WTC11 (cell line): ENCODE measurements around the gene INTS6L. TPM values are rescaled to one million over a fixed set of nuclear protein-coding genes. Genes with fewer than 3 reads are reported as not detected.
"Not testable (repeated sequence)": the region's sequence is repeated elsewhere in the genome, so short reads cannot be mapped to it uniquely, and the experiment has no call there.

Source experiments
- ATAC-seq: fragments of 200-7000 bp; cut with Tn5 transposase; 2 replicates; pipeline ENCODE4 v1.10.0; 2021; ENCODE audit warnings: mild to moderate bottlenecking, moderate library complexity
- CTCF ChIA-PET: fragments of 300-600 bp; sonication (Branson Sonifier 250); formaldehyde crosslinking; loops from one replicate; lab custom pipeline; 2021; ENCODE audit warnings: antibody characterized with exemption; lab: Charles Lee
- POLR2A ChIA-PET: fragments of 350-600 bp; sonication (Branson Sonifier 250); formaldehyde crosslinking; loops from one replicate; lab custom pipeline; 2021; ENCODE audit warnings: antibody characterized with exemption; lab: Charles Lee
- DNase-seq: peaks from one replicate; pipeline ENCODE4 v3.0.0; 2021; ENCODE audit warnings: low spot score
- H3K27ac Mint-ChIP-seq: 2 replicates; pipeline ENCODE4 v1.8.0; 2021; ENCODE audit warnings: mixed read lengths
- H3K27me3 Mint-ChIP-seq: 2 replicates; pipeline ENCODE4 v1.8.0; 2021; ENCODE audit warnings: low read depth, mild to moderate bottlenecking, moderate library complexity, mixed read lengths
- H3K36me3 Mint-ChIP-seq: 2 replicates; pipeline ENCODE4 v1.8.0; 2021; ENCODE audit warnings: mixed read lengths
- H3K4me1 Mint-ChIP-seq: 2 replicates; pipeline ENCODE4 v1.8.0; 2022; ENCODE audit warnings: mixed read lengths
- H3K4me3 Mint-ChIP-seq: 2 replicates; pipeline ENCODE4 v1.8.0; 2021; ENCODE audit warnings: mild to moderate bottlenecking, moderate library complexity, mixed read lengths
- H3K9me3 Mint-ChIP-seq: 2 replicates; pipeline ENCODE4 v1.8.0; 2021; ENCODE audit warnings: mixed read lengths
- IRF2 ChIP-seq: sonication (generic); formaldehyde crosslinking; IDR thresholded peaks from 2 replicates; pipeline ENCODE4 v1.8.0; 2022; ENCODE audit warnings: low read depth, missing genetic modification reagents, borderline replicate concordance
- JUN ChIP-seq: sonication (generic); formaldehyde crosslinking; IDR thresholded peaks from 2 replicates; pipeline ENCODE4 v1.8.0; 2023; ENCODE audit warnings: mild to moderate bottlenecking, missing genetic modification reagents
- NR1H2 ChIP-seq: sonication (generic); formaldehyde crosslinking; IDR thresholded peaks from 2 replicates; pipeline ENCODE4 v1.9.0; 2021; ENCODE audit warnings: mild to moderate bottlenecking, moderate library complexity, missing genetic modification reagents
- PRRX2 ChIP-seq: fragments of 250-450 bp; sonication (Bioruptor Pico); IDR thresholded peaks from 2 replicates; pipeline ENCODE4 v1.8.0; 2021; ENCODE audit warnings: mild to moderate bottlenecking
- RORB ChIP-seq: fragments of 250-450 bp; sonication (Bioruptor Pico); IDR thresholded peaks from 2 replicates; pipeline ENCODE4 v1.9.0; 2021; ENCODE audit warnings: mild to moderate bottlenecking
- SP1 ChIP-seq: sonication (generic); formaldehyde crosslinking; conservative IDR thresholded peaks from 2 replicates; pipeline ENCODE4 v1.8.1; 2022; ENCODE audit warnings: missing genetic modification reagents
- ZNF121 ChIP-seq: sonication (generic); formaldehyde crosslinking; IDR thresholded peaks from 2 replicates; pipeline ENCODE4 v1.8.0; 2023; ENCODE audit warnings: missing genetic modification reagents
- total RNA-seq: library from RNA; stranded (reverse); gene quantifications from 3 replicates; pipeline ENCODE4 v1.2.3, GENCODE V29; 2021
- TF ChIP-seq, protein P1 (sequence below): sonication (generic); formaldehyde crosslinking; conservative IDR thresholded peaks from 2 replicates; pipeline ENCODE4 v1.8.1; 2023; ENCODE audit warnings: mild to moderate bottlenecking, low read depth, missing genetic modification reagents, moderate library complexity
- TF ChIP-seq, protein P2 (sequence below): sonication (generic); formaldehyde crosslinking; IDR thresholded peaks from 2 replicates; pipeline ENCODE4 v1.8.1; 2023; ENCODE audit warnings: mild to moderate bottlenecking, missing genetic modification reagents, moderate library complexity
- TF ChIP-seq, protein P3 (sequence below): sonication (generic); formaldehyde crosslinking; IDR thresholded peaks from 2 replicates; pipeline ENCODE4 v1.8.1; 2023; ENCODE audit warnings: mild to moderate bottlenecking, moderate library complexity, missing genetic modification reagents
- TF ChIP-seq, protein P4 (sequence below): sonication (generic); formaldehyde crosslinking; IDR thresholded peaks from 2 replicates; pipeline ENCODE4 v1.8.1; 2022; ENCODE audit warnings: mild to moderate bottlenecking, moderate library complexity, missing genetic modification reagents
- TF ChIP-seq, protein P5 (sequence below): fragments of 200-600 bp; IDR thresholded peaks from 2 replicates; pipeline ENCODE4 v1.8.0; 2022; ENCODE audit warnings: antibody characterized with exemption
- TF ChIP-seq, protein P6 (sequence below): fragments of 250-450 bp; sonication (Bioruptor Pico); IDR thresholded peaks from 2 replicates; pipeline ENCODE4 v1.8.0; 2021; ENCODE audit warnings: mild to moderate bottlenecking
- TF ChIP-seq, protein P7 (sequence below): fragments of 250-450 bp; sonication (Bioruptor Pico); conservative IDR thresholded peaks from 2 replicates; pipeline ENCODE4 v1.9.0; 2021; ENCODE audit warnings: mild to moderate bottlenecking

The INTS6L gene
- total RNA-seq, 1 experiment from 2014 or later: 5.4 TPM

DNA sequence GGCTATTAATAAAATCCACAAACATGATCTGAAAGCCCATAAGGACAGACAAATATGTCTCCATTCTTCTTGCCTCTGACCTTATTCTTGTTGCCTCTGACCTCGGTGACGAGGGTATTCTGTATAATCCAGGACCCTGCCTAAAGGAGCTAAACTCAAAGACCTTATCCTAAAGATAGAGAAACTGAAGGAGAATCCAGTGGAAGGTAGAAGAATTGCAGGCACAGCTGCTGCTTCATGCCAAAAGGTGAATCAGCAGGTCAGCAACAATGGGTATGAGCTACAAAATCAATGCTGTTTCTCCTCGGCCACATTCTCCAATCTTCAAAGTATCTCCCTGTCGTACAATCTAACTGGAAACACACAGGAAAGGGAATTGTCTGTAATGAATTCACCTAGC, 71.4 kb downstream of the INTS6L start (continued):
- TF ChIP-seq, protein P1, sequence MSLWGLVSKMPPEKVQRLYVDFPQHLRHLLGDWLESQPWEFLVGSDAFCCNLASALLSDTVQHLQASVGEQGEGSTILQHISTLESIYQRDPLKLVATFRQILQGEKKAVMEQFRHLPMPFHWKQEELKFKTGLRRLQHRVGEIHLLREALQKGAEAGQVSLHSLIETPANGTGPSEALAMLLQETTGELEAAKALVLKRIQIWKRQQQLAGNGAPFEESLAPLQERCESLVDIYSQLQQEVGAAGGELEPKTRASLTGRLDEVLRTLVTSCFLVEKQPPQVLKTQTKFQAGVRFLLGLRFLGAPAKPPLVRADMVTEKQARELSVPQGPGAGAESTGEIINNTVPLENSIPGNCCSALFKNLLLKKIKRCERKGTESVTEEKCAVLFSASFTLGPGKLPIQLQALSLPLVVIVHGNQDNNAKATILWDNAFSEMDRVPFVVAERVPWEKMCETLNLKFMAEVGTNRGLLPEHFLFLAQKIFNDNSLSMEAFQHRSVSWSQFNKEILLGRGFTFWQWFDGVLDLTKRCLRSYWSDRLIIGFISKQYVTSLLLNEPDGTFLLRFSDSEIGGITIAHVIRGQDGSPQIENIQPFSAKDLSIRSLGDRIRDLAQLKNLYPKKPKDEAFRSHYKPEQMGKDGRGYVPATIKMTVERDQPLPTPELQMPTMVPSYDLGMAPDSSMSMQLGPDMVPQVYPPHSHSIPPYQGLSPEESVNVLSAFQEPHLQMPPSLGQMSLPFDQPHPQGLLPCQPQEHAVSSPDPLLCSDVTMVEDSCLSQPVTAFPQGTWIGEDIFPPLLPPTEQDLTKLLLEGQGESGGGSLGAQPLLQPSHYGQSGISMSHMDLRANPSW (CRISPR knock-in tag): no peak
- TF ChIP-seq PRRX2 (no peak), NR1H2 (no peak), IRF2 (no peak), RORB (CRISPR knock-in tag) (no peak)
- TF ChIP-seq, protein P2, sequence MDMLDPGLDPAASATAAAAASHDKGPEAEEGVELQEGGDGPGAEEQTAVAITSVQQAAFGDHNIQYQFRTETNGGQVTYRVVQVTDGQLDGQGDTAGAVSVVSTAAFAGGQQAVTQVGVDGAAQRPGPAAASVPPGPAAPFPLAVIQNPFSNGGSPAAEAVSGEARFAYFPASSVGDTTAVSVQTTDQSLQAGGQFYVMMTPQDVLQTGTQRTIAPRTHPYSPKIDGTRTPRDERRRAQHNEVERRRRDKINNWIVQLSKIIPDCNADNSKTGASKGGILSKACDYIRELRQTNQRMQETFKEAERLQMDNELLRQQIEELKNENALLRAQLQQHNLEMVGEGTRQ: no peak

DNA sequence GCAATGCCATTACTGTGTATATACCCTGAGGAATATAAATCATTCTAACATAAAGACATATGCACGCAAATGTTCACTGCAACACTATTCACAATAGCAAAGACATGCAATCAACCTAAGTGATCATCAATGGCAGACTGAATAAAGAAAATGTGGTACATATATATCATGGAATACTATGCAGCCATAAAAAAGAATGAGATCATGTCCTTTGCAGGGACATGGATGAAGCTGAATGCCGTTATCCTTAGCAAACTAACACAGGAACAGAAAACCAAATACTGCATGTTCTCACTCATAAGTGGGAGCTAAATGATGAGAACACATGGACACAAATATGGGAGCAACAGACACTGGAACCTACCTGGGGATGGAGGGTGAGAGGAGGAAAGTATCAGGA, 73.6 kb downstream of the INTS6L start:
- DNase-seq, H3K27me3 Mint-ChIP-seq, H3K4me1 Mint-ChIP-seq, ATAC-seq, H3K27ac Mint-ChIP-seq, POLR2A ChIA-PET, CTCF ChIA-PET, H3K4me3 Mint-ChIP-seq, H3K36me3 Mint-ChIP-seq: not testable (repeated sequence)
- peaks cover 11% of the 10 kb centered on the region for H3K9me3 Mint-ChIP-seq

DNA sequence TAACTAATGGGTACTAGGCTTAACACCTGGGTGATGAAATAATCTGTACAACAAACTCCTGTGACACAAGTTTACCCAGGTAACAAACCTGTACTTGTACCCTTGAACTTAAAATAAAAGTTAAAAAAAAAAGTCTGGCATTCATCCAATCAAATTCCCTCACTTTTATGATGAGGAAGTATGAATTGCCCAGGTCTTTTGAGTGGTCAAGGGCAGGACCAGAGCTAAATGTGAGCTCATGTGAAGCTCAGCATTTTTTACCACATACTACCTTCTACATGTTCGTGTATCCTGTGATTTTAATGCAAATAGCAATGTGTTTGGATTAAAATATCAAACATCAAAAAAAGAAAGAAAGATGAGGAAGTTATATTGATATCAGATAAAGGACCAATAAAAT, 74.0 kb downstream of the INTS6L start:
- DNase-seq, H3K4me3 Mint-ChIP-seq, ATAC-seq, H3K27me3 Mint-ChIP-seq, H3K4me1 Mint-ChIP-seq, CTCF ChIA-PET, POLR2A ChIA-PET, H3K36me3 Mint-ChIP-seq, H3K27ac Mint-ChIP-seq: not testable (repeated sequence)
- H3K9me3 Mint-ChIP-seq: peaks cover 11% of the 10 kb centered on the region

DNA sequence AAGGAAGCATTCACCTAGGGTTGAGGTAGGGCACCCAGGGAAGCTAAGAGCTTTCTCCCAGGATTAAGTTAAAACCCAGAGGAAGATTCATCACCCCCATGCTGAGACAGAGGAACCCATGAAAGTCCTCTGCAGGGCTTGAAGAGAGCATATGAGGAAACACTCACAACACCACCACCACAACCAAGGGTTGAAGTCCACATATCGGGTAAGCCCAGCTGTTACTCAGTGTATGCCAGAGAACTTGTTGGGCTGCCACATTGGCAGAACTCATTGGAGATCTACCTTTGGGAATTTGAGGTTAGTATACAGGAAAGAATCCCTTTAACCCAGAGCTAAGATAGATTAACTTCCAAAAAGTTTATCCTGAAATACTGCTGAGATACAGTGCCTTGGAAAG, 75.1 kb downstream of the INTS6L start:
- DNase-seq: no peak
- no peak for ATAC-seq
- POLR2A ChIA-PET: no interaction called here
- no peaks in the 10 kb centered on the region for H3K4me1 Mint-ChIP-seq
- peaks cover 11% of the 10 kb centered on the region for H3K9me3 Mint-ChIP-seq
- TF ChIP-seq SP1 (CRISPR knock-in tag) (no peak), ZNF121 (CRISPR knock-in tag) (no peak), JUN (CRISPR knock-in tag) (no peak)
- TF ChIP-seq, protein P3, sequence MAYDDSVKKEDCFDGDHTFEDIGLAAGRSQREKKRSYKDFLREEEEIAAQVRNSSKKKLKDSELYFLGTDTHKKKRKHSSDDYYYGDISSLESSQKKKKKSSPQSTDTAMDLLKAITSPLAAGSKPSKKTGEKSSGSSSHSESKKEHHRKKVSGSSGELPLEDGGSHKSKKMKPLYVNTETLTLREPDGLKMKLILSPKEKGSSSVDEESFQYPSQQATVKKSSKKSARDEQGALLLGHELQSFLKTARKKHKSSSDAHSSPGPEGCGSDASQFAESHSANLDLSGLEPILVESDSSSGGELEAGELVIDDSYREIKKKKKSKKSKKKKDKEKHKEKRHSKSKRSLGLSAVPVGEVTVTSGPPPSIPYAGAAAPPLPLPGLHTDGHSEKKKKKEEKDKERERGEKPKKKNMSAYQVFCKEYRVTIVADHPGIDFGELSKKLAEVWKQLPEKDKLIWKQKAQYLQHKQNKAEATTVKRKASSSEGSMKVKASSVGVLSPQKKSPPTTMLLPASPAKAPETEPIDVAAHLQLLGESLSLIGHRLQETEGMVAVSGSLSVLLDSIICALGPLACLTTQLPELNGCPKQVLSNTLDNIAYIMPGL: no peak
- TF ChIP-seq, protein P4, sequence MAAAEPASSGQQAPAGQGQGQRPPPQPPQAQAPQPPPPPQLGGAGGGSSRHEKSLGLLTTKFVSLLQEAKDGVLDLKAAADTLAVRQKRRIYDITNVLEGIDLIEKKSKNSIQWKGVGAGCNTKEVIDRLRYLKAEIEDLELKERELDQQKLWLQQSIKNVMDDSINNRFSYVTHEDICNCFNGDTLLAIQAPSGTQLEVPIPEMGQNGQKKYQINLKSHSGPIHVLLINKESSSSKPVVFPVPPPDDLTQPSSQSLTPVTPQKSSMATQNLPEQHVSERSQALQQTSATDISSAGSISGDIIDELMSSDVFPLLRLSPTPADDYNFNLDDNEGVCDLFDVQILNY (CRISPR knock-in tag): no peak
- H3K27ac Mint-ChIP-seq: no peak overlapping the region
- CTCF ChIA-PET: no interaction called here
- H3K4me3 Mint-ChIP-seq: no peak overlapping the region
- peaks cover 7% of the 10 kb centered on the region for H3K27me3 Mint-ChIP-seq
- 0 out of 2 replicates have a peak, but pooled peaks cover 2% of the 10 kb centered on the region for H3K36me3 Mint-ChIP-seq

DNA sequence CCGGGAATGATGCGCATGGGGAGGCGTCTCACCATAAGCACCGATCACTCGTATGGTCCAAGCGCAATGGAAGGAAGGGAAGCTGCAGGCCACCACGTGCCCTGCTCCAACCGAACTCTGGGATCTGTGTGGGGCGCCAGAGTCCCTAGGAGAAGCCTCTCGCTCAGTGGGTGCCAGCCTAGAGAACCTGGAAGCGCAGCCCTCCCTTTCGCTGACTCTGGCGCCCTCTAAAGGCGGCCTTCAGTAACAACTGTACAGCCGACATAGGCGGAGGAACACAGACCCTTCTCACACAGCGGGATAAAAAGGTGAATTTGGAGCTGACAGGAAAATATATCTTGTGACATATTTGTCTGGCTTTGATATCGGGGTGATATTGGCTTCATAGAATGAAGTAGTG, 76.0 kb downstream of the INTS6L start:
- ChIA-PET CTCF (interaction anchor here (0.9 to 1.2 kb wide), 3 partner anchors 29 to 164 kb away, joined by 3 to 4 read pairs (median 3); no protein-coding TSS in a partner anchor), POLR2A (no interaction called here)
- peaks cover 7% of the 10 kb centered on the region for H3K27me3 Mint-ChIP-seq
- TF ChIP-seq, protein P5, sequence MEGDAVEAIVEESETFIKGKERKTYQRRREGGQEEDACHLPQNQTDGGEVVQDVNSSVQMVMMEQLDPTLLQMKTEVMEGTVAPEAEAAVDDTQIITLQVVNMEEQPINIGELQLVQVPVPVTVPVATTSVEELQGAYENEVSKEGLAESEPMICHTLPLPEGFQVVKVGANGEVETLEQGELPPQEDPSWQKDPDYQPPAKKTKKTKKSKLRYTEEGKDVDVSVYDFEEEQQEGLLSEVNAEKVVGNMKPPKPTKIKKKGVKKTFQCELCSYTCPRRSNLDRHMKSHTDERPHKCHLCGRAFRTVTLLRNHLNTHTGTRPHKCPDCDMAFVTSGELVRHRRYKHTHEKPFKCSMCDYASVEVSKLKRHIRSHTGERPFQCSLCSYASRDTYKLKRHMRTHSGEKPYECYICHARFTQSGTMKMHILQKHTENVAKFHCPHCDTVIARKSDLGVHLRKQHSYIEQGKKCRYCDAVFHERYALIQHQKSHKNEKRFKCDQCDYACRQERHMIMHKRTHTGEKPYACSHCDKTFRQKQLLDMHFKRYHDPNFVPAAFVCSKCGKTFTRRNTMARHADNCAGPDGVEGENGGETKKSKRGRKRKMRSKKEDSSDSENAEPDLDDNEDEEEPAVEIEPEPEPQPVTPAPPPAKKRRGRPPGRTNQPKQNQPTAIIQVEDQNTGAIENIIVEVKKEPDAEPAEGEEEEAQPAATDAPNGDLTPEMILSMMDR: peak; percentile 44; the same call in 1 of the 2 replicates
- TF ChIP-seq, protein P6, sequence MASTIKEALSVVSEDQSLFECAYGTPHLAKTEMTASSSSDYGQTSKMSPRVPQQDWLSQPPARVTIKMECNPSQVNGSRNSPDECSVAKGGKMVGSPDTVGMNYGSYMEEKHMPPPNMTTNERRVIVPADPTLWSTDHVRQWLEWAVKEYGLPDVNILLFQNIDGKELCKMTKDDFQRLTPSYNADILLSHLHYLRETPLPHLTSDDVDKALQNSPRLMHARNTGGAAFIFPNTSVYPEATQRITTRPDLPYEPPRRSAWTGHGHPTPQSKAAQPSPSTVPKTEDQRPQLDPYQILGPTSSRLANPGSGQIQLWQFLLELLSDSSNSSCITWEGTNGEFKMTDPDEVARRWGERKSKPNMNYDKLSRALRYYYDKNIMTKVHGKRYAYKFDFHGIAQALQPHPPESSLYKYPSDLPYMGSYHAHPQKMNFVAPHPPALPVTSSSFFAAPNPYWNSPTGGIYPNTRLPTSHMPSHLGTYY (CRISPR knock-in tag): no peak
- TF ChIP-seq, protein P7, sequence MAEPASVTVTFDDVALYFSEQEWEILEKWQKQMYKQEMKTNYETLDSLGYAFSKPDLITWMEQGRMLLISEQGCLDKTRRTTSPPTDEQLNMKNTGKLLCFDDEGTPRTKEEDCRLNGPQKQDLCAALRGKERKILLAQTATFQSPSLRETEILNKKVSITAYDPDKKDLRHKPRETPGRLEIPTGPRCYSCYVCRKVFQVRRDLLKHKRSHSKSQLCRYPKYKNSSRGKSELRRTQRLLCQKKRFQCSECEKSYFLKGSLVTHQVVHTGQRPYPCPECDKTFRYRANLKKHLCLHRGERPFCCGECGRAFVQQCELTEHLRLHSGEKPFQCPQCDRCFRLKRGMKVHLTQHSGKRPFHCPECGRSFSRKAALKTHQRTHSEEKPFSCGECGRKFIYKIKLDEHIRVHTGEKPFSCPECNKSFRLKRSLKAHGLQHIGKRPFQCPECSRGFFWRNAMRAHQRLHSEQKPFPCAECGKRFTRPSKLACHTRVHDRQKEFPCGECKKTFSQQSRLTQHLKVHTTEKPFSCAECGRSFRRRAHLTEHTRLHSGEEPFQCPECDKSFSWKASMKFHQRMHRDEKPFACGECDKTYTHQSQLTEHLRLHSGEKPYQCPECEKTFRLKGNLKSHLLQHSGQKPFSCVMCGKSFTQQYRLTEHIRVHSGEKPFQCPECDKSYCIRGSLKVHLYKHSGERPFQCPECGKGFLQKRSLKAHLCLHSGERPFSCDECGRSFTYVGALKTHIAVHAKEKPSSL (CRISPR knock-in tag): no peak
- TF ChIP-seq, all 79 proteins: peak for 1
- H3K4me3 Mint-ChIP-seq: no peak overlapping the region
- H3K36me3 Mint-ChIP-seq: 0 out of 2 replicates have a peak, but pooled peaks cover 2% of the 10 kb centered on the region
- ATAC-seq (peak; percentile 86), DNase-seq (peak; percentile 64)
- H3K4me1 Mint-ChIP-seq: no peaks in the 10 kb centered on the region
- no peak overlapping the region for H3K27ac Mint-ChIP-seq
- peaks cover 11% of the 10 kb centered on the region for H3K9me3 Mint-ChIP-seq
